Epithelial cell of prostate (primary cell): ENCODE results near the gene GPR22.
A peak's percentile ranks its signal among the peaks of the same experiment; 100 is the strongest.

ENCODE experiments used
- DNase-seq: peaks from one replicate; pipeline ENCODE4 v3.0.0-alpha.2; 2011; ENCODE audit warnings: low read depth, low spot score
- H3K27ac ChIP-seq: fragments of 450-650 bp; 2 replicates; pipeline ENCODE4 v1.5.1; 2017; ENCODE audit warnings: mild to moderate bottlenecking

Gene GPR22

DNA sequence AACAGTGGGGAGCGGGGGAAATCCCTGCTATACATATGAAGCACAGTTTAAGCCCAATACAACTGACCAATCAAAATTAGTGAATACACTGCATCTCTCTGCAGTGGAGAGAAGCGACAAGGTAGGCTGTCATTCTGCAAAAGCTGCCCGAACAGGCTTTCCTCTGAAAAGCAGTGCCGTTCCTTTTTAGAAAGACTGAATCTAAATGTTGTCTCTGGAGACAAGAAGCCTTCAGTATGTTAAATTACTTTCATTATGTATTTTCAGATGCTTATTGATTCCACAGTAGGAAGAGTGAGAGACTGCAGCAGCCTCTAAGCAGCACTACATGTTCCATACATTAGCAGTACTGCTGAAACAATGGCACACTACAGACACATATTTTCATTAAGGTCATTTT lies at the start of gene GPR22:
TSS of gene GPR22 (plus strand) at position 129 of the 400 bp plus-strand sequence. CDS start 4,004 bp downstream, outside the sequence.
- no peak for DNase-seq
- H3K27ac ChIP-seq = no peak within 1 kb of the TSS

- no peak overlapping the region for H3K27ac ChIP-seq
- DNase-seq = no peak
Measured at GRCh38 chr7:107427462-107427861, 42.4 kb upstream of the GPR22 start.

DNA sequence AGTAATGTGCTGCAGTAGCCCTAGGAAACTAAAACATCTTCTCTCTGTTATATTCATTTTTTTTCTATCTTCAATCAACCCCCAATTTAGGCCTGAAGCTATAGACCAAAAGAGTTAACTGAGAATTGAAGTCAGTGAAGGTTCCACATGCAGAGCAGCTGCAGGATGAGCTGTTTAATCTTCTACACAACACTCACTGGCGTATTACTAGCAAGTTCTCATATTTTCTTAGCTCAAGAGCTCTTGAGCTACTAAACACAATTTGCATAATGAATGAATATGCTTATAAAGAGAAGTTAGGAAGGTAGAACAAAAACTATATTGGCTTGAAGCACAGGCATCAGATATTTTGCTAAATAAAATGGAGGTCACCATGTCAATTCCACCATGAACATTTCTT lies 41.2 kb upstream of the GPR22 start:
- H3K27ac ChIP-seq = no peak overlapping the region
- no peak for DNase-seq

DNA sequence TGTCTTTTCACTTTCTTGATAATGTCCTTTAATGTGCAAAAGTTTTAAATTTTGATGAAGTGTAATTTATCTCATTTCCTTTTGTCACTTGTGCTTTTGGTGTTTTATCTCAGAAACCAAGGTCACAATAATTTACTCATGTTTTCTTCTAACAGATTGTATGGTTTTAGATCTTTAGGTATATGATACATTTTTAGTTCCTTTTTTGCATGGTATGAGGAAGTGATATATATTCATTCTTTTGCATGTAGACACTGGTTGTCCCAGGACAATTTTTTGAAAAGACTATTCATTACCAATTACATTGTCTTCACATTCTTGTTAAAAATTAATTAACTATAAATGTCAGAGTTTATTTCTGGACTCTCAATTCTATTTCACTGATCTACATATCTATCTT lies 39.8 kb upstream of the GPR22 start:
- no peak overlapping the region for H3K27ac ChIP-seq
- DNase-seq = no peak

DNA sequence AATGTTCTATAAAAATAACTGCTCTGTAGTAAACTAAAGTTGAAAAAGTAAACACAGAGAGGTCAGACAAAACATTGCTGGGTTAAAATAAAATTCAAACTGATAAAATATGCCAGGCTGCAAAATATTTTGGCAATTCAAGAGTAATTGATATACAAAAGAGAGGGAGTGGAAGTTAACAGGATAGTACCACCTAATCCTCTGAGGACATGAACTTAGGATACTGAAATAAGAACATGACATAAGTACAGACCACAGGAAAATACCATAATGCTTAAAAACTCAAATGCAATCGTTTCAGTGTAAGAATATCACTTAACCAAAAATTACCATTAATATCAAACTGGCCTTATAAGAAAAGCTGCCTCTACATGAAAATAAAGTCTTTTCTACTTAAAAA lies 37.6 kb upstream of the GPR22 start:
- no peak for DNase-seq
- H3K27ac ChIP-seq = no peak overlapping the region

DNA sequence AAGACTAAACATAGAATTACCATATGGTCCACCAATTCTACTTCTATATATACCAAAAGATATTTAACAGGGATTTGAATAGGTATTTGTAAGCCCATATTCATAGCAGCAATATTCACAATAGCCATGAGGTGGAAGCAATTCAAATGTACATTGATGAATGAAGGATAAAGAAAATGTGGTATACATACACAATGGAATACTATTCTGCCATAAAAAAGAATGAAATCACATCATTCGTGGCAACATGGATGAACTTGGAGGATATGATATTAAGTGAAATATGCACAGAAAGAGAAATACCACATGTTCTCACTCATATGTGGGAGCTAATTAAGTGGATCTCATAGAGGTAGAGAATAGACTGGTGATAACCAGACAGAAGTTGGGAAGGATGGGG lies 34.1 kb upstream of the GPR22 start:
- no peak overlapping the region for H3K27ac ChIP-seq
- no peak for DNase-seq

DNA sequence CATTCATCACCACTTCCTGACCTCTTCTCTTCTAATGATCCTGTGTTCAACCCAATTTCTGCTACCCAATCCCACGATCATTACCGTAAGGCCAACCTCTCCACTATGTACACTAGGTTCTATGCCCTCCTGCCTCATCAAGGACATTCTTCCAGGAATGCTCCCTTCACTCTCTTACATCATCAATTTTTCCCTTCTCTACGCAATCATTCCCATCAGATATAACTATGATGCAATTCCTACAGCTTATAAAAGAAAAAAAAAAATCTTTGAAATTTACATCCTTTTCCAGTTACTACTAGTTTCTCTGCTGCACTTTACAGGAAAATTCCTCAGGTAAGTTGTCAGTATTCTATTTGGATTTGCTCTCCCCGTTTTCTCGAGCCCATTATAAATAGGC lies 30.8 kb upstream of the GPR22 start:
- DNase-seq = no peak
- H3K27ac ChIP-seq = no peak overlapping the region

- no peak for DNase-seq
- H3K27ac ChIP-seq = no peak overlapping the region
Measured at GRCh38 chr7:107441581-107442422, 28.1 kb upstream of the GPR22 start.

GRCh38 chr7:107442678-107443077 lies 27.2 kb upstream of the GPR22 start:
- DNase-seq = no peak

GRCh38 chr7:107446531-107446930 lies 23.3 kb upstream of the GPR22 start:
- peak; percentile 36 for DNase-seq
- peak overlapping the region; percentile 65 for H3K27ac ChIP-seq

More at GRCh38 chr7:107442678-107443077, 27.2 kb upstream of the GPR22 start:
- no peak overlapping the region for H3K27ac ChIP-seq

DNA sequence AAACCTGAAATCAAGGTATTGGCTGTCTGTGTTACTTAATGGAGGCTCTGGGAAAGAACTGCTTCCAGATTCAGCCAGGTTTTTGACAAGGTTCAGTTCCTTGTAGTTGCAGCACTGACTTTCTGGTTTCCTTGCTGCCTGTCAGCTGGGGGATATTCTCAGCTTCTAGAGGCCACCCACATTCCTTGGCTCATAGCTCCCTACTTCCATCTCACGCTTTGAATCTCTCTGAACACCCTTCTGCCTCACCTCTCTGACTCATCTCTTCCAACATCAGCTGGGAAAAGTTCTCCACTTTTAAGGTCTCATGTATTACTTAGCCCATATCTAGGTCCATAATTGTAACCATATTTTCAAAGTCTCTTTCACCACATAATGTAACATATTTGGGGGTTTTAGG lies 22.9 kb upstream of the GPR22 start:
- peak overlapping the region; percentile 65 for H3K27ac ChIP-seq
- peak; percentile 5 for DNase-seq

GRCh38 chr7:107450970-107451369 lies 18.9 kb upstream of the GPR22 start:
- DNase-seq = no peak
- H3K27ac ChIP-seq = no peak overlapping the region

DNA sequence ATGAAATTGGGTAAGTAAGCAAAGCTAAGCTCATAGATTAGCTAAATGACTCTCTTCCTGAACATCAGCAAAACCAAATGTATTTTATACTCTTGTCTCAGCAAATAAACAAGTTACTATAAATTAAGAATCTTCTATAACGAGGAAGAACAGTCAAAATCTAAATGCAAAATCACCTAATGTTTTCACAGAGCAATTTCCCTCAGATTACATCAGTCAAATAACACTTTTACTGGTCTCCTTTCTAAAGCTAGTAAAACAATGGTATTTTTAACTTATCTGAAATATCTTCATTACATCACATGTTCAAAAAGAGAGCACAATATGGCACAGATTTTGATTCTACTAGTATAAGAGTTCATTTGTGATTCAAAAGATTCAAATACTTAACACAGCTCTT lies 16.5 kb upstream of the GPR22 start:
- no peak for DNase-seq

GRCh38 chr7:107461938-107462533 lies 7.8 kb upstream of the GPR22 start:
- no peak overlapping the region for H3K27ac ChIP-seq
- no peak for DNase-seq

More for the DNA sequence above, 16.5 kb upstream of the GPR22 start:
- no peak overlapping the region for H3K27ac ChIP-seq

GRCh38 chr7:107463139-107464078 lies 6.4 kb upstream of the GPR22 start:
- peak overlapping the region; percentile 1 for H3K27ac ChIP-seq
- peak; percentile 22 for DNase-seq

GRCh38 chr7:107464666-107465226 lies 5.1 kb upstream of the GPR22 start:
- no peak for DNase-seq
- H3K27ac ChIP-seq = no peak overlapping the region

- DNase-seq = no peak
Measured at GRCh38 chr7:107467972-107468371, 1.9 kb upstream of the GPR22 start.

GRCh38 chr7:107468824-107469223 lies 1.0 kb upstream of the GPR22 start:
- DNase-seq = no peak
- no peak overlapping the region for H3K27ac ChIP-seq

More at GRCh38 chr7:107467972-107468371, 1.9 kb upstream of the GPR22 start:
- H3K27ac ChIP-seq = no peak overlapping the region

GRCh38 chr7:107471292-107472070 lies 1.6 kb downstream of the GPR22 start:
- DNase-seq = no peak

More at GRCh38 chr7:107471292-107472070, 1.6 kb downstream of the GPR22 start:
- no peak overlapping the region for H3K27ac ChIP-seq
